HG03280 (cell line): ENCODE measurements around the gene MORN5.

Experiments
- ATAC-seq: cut with Tn5 transposase; IDR thresholded peaks from one replicate; pipeline ENCODE4 v1.9.1; 2021; ENCODE audit warnings: mild to moderate bottlenecking, moderate library complexity; ENCODE audit not compliant: unreplicated experiment

Gene MORN5

DNA sequence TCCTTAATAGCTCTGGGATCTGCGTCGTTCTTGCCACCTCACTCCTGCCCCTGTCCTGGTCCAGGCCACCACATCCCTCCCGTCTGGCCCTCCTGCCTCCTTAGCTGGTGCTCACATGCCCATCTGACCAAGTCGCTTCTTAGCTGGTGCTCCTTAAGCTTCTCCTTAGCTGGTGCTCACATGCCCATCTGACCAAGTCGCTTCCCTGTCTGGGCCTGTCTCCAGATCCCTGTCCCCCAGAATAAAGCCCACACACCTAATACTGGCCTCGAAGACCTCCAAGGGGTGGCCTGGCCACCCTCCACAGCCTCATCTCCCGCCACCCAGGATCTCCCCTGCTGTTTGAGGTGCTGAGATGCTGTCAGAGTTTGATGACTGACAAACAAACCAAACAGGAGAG is 35.2 kb upstream of the MORN5 start:
- ATAC-seq = no peak

DNA sequence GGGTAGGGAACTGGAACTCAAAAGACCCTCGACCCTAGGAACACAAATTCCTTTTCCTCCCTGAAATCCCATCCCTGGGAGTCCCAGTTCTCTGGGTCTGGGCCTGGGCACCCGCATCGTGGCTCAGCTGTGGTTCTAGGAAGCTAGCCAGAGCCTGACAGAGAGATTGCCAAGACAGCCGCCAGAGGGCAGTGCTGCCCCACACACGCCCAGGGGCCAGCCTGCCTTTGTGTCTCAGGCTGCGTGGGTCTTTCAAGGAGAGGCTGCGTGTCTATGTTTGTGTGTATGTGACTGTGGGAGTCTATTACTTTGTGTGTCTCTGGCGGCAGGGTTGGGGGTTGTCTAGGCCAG is 34.6 kb upstream of the MORN5 start:
- ATAC-seq = no peak

DNA sequence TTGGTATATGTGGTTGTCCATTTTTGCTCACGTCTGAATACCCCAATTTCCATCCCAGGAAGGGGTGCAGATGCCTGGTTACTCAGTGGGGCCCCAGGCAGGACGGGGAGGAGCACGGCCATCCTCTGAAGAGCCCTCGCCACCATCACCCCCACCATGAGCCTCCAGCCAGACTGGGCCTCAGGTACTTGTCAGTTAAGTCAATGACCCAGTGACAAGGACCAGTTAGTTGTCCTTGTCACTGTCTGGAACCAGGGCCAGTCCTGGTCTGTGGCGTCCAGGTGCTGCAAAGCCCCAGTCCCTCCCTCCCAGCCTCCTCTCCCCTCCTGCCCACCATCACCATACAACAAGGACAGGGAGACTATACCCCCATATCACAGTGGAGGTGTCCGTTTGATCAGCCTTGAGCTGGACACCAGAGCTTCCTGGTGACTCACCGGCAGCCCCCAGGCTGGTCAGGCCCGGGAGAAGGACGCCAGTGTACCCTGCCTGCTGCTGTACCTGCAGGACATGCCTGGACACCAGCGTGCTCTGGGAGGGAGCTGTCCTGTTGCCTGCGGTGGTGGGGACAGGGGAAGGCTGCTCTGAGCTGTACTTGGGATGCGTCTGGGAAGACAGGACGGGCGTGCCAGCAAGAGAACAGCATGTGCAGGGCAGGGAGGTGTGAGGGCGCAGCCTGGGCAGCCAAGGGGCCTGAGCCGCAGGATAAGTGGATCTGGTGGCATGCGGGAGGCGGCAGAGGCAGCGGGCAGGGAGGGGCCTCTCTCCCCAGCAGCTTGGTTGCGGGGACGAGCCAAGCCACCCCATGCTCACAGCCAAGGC is 34.0 kb upstream of the MORN5 start:
- ATAC-seq = no peak

- ATAC-seq = no peak
Measured at GRCh38 chr9:122126331-122127261, 33.1 kb upstream of the MORN5 start.

- ATAC-seq = no peak
Measured at GRCh38 chr9:122127396-122127798, 32.3 kb upstream of the MORN5 start.

DNA sequence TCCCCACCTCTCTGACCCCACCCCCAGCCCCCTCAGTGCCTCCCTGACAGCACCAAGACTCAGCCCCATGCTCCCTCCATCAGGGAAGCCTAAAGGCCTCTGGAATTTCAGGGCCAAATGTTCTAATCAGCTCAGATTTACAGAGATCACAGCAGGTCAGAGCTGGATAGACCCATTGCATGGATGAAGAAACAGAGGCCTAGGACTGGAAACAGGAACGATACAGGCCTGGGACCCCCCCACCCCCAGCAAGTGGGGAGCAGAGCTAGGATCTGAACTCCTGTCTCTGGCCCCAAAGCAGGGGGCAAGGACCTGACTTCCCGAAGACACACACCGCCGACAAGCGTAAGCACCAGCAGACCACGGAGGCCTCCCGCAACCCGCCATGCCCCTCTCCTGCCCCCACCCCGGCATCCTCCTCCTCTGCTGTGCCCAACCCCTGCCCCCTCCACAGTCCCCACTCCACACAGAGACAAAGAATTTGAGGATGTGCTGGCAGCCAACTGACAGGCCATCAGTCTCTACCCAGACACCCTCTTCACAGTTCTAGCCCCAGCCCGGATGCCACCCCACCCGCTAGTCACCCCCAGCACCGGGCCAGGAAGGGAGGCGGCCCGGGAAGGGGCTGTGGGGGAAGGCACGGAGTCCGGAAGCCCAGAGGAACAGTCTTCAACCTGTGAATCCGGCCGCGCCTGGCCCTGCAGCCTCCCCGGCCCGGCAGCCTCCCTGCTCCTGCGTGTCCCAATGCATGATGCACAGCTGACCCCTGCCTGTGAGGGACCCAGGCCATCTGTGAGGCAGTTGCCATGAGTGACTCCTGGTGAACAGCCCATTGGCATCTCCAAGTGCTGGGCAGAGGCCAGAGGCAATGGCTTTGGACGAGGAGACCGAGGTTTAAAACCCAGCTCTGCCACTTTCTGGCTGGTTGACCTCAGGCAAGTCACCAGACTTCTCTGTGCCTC is 31.4 kb upstream of the MORN5 start:
- ATAC-seq = no peak

GRCh38 chr9:122128969-122129343 is 30.8 kb upstream of the MORN5 start:
- no peak for ATAC-seq

- ATAC-seq = no peak
Measured at GRCh38 chr9:122129969-122130368, 29.7 kb upstream of the MORN5 start.

DNA sequence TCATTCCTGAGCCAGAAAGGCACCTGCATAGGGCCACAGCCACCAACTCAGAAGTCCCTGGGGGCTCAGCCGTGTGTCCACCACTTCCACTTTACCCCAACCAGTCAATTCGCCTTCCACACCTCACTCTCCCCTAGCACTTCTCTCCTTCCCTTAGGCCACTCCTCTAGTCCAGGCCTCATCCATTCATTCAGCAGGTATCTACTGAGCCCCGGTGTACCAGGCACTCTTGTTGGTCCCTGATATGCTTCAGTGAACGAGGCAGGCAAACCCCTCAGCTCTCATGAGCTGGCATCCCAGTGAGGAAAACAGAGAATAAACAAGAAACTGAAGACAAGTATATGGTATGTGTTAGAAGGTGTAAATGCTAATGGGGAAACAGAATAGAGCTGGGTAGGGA is 28.9 kb upstream of the MORN5 start:
- ATAC-seq = no peak

DNA sequence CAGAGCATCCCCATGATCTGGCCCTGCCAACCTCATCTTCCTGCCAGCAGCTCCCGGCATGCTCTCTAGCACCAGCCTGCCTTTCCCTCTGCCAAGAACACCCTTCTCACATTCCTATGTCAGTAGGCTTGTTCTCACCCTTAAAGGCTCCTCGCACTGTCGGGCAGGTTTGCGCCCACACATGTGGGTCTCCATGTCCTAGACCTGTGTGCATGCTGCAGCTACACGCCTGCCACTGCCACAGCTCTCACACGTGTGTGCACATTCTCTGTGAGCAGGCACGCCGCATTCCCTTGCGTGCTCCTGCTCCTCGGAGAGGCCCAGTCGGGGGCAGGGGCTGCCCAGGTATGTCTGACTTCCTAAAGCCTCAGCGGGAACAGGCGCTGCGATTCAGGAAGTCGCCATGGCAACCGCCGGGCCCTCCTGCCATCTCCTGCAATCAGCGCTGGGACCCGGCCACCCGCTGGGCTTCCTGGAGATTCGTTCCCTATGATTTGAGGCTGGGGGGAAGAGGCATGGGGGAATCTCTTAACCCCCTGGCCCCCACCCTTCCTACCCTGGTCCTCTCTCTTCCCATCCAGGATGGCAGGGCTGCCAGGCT is 28.2 kb upstream of the MORN5 start:
- ATAC-seq = no peak

DNA sequence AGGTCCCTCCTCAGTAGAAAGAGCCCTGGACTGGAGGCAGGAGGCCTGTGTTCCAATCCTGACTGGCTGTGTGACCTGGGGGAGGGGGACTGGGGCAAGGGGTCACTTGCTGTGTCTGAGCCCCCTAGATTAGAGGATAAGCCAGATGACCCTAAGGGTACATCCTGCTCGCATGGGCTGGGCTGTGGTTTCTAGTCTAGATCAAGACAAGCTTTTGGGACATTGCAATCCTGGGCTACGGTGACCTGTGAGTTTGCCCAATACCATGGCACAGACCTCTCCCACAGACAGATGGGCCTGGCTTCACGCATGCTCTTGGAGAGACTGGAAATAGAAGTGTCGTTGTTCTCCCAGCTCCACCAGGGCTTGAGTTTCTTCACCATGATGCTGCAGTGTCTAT is 27.2 kb upstream of the MORN5 start:
- ATAC-seq = no peak

- ATAC-seq = no peak
Measured at GRCh38 chr9:122133263-122133983, 26.3 kb upstream of the MORN5 start.

DNA sequence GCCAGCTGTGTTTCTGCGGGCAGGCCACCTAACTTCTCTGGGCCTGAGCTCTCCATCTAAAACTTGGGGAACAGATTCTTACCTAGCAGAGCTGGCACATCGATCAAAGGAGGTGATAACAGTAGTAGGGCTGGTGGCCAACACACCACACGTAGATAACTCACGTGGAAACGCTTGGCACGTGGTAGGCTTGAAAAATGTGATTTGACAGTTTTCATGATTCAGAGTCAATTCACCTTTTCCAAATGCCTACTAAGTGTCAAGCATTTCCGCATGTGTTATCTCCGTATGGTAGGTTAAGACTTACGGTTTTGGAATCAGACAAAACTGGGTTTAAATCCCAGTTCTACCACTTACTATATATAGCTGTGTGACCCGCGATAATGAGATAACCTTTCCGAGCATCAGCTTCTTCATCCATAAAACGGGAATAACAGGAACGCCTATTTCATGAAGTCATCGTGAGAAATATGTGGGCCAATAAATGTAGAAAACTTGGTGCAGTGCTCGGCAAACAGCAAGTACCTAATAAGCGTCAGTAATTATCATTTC is 25.6 kb upstream of the MORN5 start:
- no peak for ATAC-seq

GRCh38 chr9:122134822-122135528 is 24.7 kb upstream of the MORN5 start:
- no peak for ATAC-seq

DNA sequence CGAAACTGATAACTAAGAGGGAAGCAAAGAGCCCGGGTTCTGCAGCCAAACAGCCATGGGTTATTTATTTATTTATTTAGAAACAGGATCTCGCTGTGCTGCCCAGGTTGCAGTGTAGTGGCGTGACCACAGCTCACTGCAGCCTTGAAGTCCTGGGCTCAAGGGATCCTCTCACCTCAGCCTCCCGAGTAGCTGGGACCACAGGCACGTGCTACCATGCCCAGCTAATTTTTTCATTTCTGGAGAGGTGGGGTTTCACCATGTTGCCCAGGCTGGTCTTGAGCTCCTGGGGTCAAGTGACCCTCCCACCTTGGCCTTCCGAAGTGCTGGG is 24.2 kb upstream of the MORN5 start:
- ATAC-seq = no peak

- no peak for ATAC-seq
Measured at GRCh38 chr9:122138560-122139268, 21.0 kb upstream of the MORN5 start.

DNA sequence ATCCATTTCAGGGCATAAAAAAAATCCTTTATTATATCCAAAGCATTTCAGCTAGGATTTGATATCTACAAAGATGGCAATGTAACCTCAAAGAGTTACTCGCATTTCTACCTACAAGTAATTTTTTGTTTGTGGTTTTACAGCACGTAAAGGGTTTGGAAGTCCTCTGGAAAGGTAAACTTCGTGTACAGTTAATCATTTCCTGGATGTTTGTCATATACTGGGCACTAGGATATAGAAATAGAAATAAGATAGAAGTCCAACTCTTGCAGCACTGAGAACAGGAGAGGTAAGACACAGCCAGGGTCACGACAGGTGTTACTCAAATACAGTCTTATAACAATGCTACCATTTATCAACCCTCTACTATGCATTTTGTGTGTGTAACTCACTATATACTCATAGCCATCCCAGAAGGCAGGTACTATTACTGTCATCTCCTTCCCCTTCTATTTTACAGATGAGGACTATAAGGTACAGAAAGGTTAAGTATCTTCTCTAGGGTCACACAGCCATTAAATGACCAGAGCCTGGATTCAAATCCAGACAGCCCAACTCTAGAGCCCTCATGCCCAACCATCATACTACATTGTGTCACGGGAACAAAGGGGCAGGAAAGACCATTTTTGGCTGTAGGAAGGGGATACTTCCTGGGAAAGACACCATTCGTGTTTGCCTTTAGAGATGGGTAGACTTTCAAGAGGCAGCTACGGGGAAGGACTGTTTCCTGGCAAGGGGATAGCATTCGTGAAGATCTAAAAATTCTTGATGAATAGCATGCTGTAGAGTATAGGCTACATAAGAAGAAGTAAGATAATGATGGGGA is 19.1 kb upstream of the MORN5 start:
- ATAC-seq = no peak

GRCh38 chr9:122141671-122142070 is 18.0 kb upstream of the MORN5 start:
- ATAC-seq = no peak
